Stimulated activated naive B cell treated with anti-CD40 and anti-IgM and Interleukin-4, amounts not matched to agents 10 μg/mL and 1 μg/mL and 100 μg/mL, for 72 hours (primary cell): Measurements from ENCODE around the gene POLR2B.
"Not testable (repeated sequence)": the region's sequence is repeated elsewhere in the genome, so short reads cannot be mapped to it uniquely, and the experiment has no call there.

ENCODE experiments used
- ATAC-seq, 2 donors: fragments of 150-1000 bp; cut with Tn5 transposase; replicated peaks; 2 replicates each; pipeline ENCODE4 v1.10.0; 2021; ENCODE audit warnings: moderate library complexity in 1 of 2
- DNase-seq: peaks from one replicate; pipeline ENCODE4 v3.0.0; 2021
- H3K27ac Mint-ChIP-seq: one replicate; pipeline ENCODE4 v1.8.0; 2022; ENCODE audit warnings: mild to moderate bottlenecking, mixed read lengths
- H3K27me3 Mint-ChIP-seq, 2 donors: one replicate each; pipeline ENCODE4 v1.8.0; 2022; ENCODE audit warnings: mixed read lengths in 2 of 2
- H3K36me3 Mint-ChIP-seq, 2 donors: one replicate each; pipeline ENCODE4 v1.8.0; 2022; ENCODE audit warnings: mixed read lengths in 2 of 2, mild to moderate bottlenecking in 1 of 2
- H3K4me1 Mint-ChIP-seq, 2 donors: one replicate each; pipeline ENCODE4 v1.8.0; 2022; ENCODE audit warnings: mixed read lengths in 2 of 2, mild to moderate bottlenecking in 1 of 2
- H3K4me3 Mint-ChIP-seq, 2 donors: one replicate each; pipeline ENCODE4 v1.8.0; 2022; ENCODE audit warnings: mild to moderate bottlenecking in 2 of 2, mixed read lengths in 2 of 2, moderate library complexity in 1 of 2
- H3K9me3 Mint-ChIP-seq, 2 donors: one replicate each; pipeline ENCODE4 v1.8.0; 2022; ENCODE audit warnings: mixed read lengths in 2 of 2, mild to moderate bottlenecking in 1 of 2

The POLR2B gene

DNA sequence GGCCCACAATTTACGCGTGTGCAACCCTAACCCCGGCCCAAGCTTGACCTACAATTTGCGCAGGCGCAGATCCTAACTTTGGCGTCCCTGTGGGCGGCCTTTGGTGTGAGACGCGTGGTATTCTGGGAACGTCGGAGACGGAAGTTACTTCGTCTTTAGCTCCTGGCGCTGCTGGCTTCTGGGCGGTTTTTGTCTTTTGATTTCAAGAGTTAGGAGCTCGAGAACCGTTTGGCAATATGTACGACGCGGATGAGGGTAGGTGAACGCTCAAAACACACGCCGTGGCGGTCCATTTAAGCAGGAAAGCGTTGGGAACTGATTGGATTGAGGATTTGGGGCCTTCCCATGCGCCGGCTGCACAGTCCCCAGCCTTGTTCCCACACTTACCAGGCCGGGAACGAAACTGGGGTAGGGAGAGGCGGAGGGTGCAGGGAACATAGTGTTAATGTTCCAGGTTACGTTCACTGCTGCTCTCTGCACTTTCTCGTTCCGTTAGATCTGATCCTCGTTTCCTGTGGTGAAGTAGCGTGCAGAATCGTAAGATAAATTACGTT is at the start of gene POLR2B:
Gene POLR2B, plus strand, starts transcription at position 147 of the 554 bp plus-strand sequence. Its CDS starts 90 bp downstream, at position 237.
- H3K4me1 Mint-ChIP-seq = peaks cover 28 to 48% of the 10 kb centered on the region in 2 donors
- H3K27ac Mint-ChIP-seq = peak within 1 kb of the TSS; percentile 99
- peak within 1 kb of the TSS; percentile 85 to 99 for H3K4me3 Mint-ChIP-seq
- peak; percentile 95 for DNase-seq
- H3K36me3 Mint-ChIP-seq = peaks cover 13 to 36% of the 10 kb centered on the region in 2 donors
- peak; percentile 60 to 70 for ATAC-seq
- no peaks in the 10 kb centered on the region for H3K27me3 Mint-ChIP-seq
- no peaks in the 10 kb centered on the region for H3K9me3 Mint-ChIP-seq

DNA sequence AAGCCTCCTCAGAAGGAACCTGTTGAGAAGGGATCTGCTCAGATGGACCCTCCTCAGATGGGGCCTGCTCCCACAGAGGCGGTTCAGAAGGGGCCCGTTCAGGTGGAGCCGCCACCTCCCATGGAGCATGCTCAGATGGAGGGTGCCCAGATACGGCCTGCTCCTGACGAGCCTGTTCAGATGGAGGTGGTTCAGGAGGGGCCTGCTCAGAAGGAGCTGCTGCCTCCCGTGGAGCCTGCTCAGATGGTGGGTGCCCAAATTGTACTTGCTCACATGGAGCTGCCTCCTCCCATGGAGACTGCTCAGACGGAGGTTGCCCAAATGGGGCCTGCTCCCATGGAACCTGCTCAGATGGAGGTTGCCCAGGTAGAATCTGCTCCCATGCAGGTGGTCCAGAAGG is 48.1 kb upstream of the POLR2B start:
- H3K27ac Mint-ChIP-seq = no peak overlapping the region

DNA sequence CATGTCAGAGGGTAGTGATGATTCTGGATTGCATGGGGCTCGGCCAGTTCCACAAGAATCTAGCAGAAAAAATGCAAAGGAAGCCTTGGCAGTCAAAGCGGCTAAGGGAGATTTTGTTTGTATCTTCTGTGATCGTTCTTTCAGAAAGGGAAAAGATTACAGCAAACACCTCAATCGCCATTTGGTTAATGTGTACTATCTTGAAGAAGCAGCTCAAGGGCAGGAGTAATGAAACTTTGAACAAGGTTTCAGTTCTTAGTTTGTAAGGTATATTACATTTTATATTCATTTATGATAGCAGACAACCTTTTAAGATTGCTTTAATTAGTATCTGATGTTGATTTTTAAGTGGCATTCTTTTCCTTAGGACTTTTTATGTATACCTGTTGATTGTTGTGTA is 46.8 kb upstream of the POLR2B start:
- Mint-ChIP-seq H3K4me3 (no peak overlapping the region), H3K27me3 (no peaks in the 10 kb centered on the region), H3K36me3 (peaks cover 25 to 34% of the 10 kb centered on the region in 2 donors), H3K9me3 (no peaks in the 10 kb centered on the region), H3K4me1 (peaks cover 13 to 16% of the 10 kb centered on the region in 2 donors), H3K27ac (peak overlapping the region; percentile 25)
- DNase-seq = no peak
- ATAC-seq = peak in 1 of 2 donors; percentile 50

More for the DNA sequence above, 48.1 kb upstream of the POLR2B start:
- H3K4me1 Mint-ChIP-seq = peaks cover 13 to 16% of the 10 kb centered on the region in 2 donors
- DNase-seq (no peak), ATAC-seq (no peak)
- H3K4me3 Mint-ChIP-seq = no peak overlapping the region
- no peaks in the 10 kb centered on the region for H3K27me3 Mint-ChIP-seq
- peaks cover 22 to 36% of the 10 kb centered on the region in 2 donors for H3K36me3 Mint-ChIP-seq
- H3K9me3 Mint-ChIP-seq = no peaks in the 10 kb centered on the region

DNA sequence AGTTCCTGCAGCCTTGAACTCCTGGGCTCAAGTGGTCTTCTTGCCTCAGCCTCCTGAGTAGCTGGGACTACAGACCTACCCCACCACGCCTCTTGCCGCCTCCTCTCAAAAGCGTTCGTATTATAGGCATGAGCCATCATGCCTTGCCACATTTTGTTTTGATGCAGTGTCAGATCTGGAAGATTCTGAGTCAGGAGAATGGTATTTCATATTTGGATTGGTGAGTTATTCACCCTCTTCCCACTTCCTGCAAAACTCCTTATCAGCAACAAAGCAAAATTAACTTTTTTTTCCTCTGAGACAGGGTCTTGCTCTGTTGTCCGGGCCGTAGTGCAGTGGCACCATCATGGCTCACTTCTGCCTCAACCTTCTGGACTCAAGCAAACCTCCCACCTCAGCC is 41.4 kb upstream of the POLR2B start:
- Mint-ChIP-seq H3K27me3 (no peaks in the 10 kb centered on the region), H3K27ac (no peak overlapping the region), H3K4me1 (no peaks in the 10 kb centered on the region), H3K4me3 (no peak overlapping the region), H3K36me3 (peaks cover 19 to 23% of the 10 kb centered on the region in 2 donors), H3K9me3 (no peaks in the 10 kb centered on the region)
- DNase-seq (no peak), ATAC-seq (no peak)

DNA sequence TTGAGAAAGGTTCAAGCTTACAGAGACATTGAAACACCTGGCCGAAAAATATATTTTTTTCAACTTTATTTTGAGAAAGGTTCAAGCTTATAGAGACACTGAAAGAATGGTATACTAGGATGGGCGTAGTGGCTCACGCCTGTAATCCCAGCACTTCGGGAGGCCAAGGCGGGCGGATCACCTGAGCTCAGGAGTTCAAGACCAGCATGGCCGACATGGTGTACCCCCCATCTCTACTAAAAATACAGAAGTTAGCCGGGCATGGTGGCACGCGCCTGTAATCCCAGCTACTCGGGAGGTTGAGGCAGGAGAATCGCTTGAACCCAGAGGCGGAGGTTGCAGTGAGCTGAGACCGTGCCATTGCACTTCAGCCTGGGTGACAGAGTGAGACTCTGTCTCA is 38.9 kb upstream of the POLR2B start:
- not testable (repeated sequence) for H3K4me3 Mint-ChIP-seq, ATAC-seq, H3K27me3 Mint-ChIP-seq, DNase-seq, H3K9me3 Mint-ChIP-seq, H3K4me1 Mint-ChIP-seq, H3K27ac Mint-ChIP-seq
- peaks cover 18 to 19% of the 10 kb centered on the region in 2 donors for H3K36me3 Mint-ChIP-seq

DNA sequence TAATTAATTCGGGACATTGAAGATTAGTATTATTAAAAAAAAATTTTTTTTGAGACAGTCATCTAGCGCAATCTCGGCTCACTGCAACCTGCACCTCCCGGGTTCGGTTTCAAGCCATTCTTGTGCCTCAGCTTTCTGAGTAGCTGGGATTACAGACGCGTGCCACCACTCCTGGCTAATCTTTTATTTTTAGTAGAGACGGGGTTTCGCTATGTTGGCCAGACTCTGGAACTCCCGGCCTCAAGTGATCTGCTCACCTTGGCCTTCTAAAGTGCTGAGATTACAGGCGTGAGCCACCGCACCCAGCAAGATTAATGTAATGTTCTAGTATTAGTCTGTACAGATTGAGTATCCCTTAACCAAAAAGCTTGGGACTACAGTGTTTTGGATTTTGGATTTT is 38.3 kb upstream of the POLR2B start:
- Mint-ChIP-seq H3K36me3 (peaks cover 18 to 19% of the 10 kb centered on the region in 2 donors), H3K27ac (no peak overlapping the region), H3K9me3 (no peaks in the 10 kb centered on the region), H3K27me3 (no peaks in the 10 kb centered on the region), H3K4me3 (no peak overlapping the region), H3K4me1 (no peaks in the 10 kb centered on the region)
- ATAC-seq (no peak), DNase-seq (no peak)

DNA sequence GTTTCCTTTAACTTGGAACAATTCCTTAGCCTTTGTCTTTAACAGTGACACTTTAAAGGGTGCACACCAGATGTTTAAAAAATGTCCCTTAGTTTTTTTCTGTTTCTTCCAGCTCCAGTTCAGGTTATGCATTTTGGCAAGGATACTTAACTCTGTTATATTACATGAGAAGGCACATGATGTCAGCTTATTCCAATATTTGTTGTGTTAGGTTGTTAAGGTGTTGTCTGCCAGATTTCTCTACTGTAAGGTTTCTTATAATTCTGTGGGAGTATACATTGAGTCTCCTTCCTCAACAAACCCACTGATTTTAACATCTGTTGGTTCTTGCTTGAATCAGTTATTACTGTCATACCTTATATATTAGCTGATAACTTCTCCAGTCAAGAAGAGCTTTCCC is 37.7 kb upstream of the POLR2B start:
- no peaks in the 10 kb centered on the region for H3K9me3 Mint-ChIP-seq
- H3K27me3 Mint-ChIP-seq = no peaks in the 10 kb centered on the region
- H3K4me1 Mint-ChIP-seq = no peaks in the 10 kb centered on the region
- ATAC-seq (no peak), DNase-seq (no peak)
- H3K4me3 Mint-ChIP-seq = no peak overlapping the region
- no peak overlapping the region for H3K27ac Mint-ChIP-seq
- H3K36me3 Mint-ChIP-seq = peaks cover 18 to 19% of the 10 kb centered on the region in 2 donors

DNA sequence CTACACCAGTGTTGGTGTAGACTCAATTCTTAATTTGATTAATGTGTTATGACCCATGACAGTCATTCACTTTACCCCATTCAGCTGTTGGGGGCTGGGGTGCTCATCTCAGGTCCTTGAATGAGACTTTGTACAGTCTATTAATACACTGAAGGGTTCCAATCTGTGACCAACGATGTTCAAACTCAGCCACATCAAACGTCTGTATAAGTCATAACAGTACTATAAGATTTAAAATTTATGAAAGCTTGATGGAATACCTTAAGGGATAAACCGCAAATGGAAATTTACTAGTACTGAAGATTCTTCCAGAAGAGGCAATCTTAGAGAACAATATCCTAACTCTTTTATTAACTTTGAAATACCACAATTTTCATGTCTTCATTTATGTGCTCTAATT is 37.3 kb upstream of the POLR2B start:
- H3K27me3 Mint-ChIP-seq = no peaks in the 10 kb centered on the region
- H3K4me3 Mint-ChIP-seq = no peak overlapping the region
- H3K4me1 Mint-ChIP-seq = no peaks in the 10 kb centered on the region
- DNase-seq (no peak), ATAC-seq (no peak)
- H3K36me3 Mint-ChIP-seq = peaks cover 18 to 19% of the 10 kb centered on the region in 2 donors
- H3K27ac Mint-ChIP-seq = no peak overlapping the region
- H3K9me3 Mint-ChIP-seq = no peaks in the 10 kb centered on the region

DNA sequence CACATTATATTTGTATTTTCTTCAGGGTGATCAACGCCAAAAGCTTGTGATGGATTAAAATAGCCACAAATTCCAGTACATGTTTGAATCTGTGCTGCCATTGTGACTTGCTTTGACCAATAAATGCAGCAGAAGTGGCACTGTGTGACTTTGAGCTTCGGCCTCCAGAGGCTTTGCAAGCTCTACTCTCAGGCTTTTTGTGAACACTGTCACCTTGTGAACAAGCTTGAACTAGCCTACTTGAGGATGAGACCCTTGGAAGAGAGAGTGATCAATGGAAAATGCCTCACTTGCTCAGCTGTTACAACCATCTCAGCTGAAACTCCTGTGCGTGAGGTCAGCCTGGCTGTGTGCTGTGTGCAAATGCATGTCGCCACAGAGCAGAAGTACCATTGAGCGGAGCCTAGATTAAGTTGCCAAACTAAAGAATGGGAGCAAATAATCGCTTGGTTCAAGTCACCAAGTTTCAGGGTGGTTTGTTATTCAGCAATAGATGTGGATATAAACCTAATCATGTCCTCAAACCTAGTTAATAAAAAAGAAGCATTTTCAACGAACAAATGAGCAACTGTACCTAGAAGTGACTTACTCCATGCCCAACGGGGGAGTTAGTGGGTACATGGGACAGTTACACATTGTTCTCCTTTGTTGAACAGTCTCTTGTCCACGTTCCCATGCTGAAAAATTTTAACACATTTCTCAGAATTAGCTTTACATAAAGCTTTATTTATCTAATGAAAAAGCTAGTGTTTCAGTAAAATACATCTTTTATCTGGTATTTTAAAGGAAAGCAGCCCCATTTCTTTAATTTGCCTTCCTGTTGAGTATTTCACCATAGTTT is 24.8 kb upstream of the POLR2B start:
- no peak for ATAC-seq
- Mint-ChIP-seq H3K27me3 (no peaks in the 10 kb centered on the region), H3K9me3 (no peaks in the 10 kb centered on the region), H3K27ac (no peak overlapping the region), H3K36me3 (peaks cover 6 to 7% of the 10 kb centered on the region in 2 donors), H3K4me1 (no peaks in the 10 kb centered on the region), H3K4me3 (no peak overlapping the region)
- no peak for DNase-seq

DNA sequence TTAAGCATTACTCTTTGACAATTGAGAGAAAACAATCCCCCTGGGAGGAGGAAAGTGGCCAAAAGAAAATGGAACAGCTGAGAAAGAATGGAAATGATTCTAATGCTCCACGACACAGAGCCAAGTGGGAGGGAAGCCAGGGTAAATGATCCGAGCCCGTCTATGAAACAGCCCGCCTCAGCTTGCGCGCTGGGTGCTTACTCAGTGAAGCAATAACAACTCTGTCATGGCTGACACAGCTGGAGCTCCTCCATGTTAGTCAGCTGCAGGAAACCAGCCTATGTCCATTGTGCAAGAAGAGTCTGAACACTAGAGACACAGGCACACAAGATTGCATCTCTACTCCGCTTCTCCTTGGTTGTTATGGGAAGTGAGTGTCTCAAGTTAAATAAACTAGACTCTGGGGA is 20.6 kb upstream of the POLR2B start:
- no peak for DNase-seq
- H3K27me3 Mint-ChIP-seq = no peaks in the 10 kb centered on the region

DNA sequence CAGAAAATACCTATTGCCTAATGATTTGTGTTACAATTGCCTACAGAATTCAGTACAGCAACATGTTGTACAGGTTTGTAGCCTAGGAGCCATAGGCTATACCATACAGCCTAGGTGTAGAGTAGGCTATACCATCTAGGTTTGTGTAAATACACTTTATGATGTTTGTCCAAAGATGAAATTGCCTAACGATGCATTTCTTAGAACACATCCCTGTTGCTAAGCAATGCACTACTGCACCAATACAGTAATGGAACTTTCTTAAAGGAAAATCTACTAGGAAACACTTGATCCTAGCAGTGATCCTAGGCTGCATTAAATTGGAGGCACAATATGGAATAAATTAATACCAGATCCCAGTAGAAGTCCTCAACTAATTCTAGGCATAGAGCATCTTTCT is 19.6 kb upstream of the POLR2B start:
- Mint-ChIP-seq H3K4me1 (no peaks in the 10 kb centered on the region), H3K27ac (no peak overlapping the region), H3K27me3 (no peaks in the 10 kb centered on the region), H3K36me3 (peaks cover 18 to 25% of the 10 kb centered on the region in 2 donors), H3K9me3 (no peaks in the 10 kb centered on the region), H3K4me3 (no peak overlapping the region)
- ATAC-seq = no peak
- no peak for DNase-seq

More for the DNA sequence above, 20.6 kb upstream of the POLR2B start:
- Mint-ChIP-seq H3K27ac (no peak overlapping the region), H3K4me1 (no peaks in the 10 kb centered on the region), H3K9me3 (no peaks in the 10 kb centered on the region), H3K4me3 (no peak overlapping the region), H3K36me3 (peaks cover 15 to 22% of the 10 kb centered on the region in 2 donors)
- no peak for ATAC-seq

DNA sequence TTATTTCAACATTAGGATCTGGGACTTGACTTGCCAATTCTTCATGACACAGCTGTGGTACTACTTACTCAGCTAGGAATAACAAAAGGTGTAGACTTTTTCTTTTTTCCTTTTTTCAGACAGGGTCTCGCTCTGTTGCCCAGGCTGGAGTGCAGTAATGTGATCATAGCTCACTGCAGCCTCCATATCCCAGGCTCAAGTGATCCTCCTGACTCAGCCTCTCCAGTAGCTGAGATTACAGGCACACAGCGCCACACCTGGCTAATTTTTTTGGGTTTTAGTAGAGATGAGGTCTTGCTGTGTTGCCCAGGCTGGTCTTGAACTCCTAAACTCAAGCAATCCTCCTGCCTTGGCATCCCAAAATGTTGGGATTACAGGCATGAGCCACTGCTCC is 17.6 kb upstream of the POLR2B start:
- H3K9me3 Mint-ChIP-seq = no peaks in the 10 kb centered on the region
- no peaks in the 10 kb centered on the region for H3K4me1 Mint-ChIP-seq
- ATAC-seq (no peak), DNase-seq (no peak)
- no peak overlapping the region for H3K27ac Mint-ChIP-seq
- no peaks in the 10 kb centered on the region for H3K27me3 Mint-ChIP-seq
- H3K4me3 Mint-ChIP-seq = no peak overlapping the region
- peaks cover 28 to 41% of the 10 kb centered on the region in 2 donors for H3K36me3 Mint-ChIP-seq

DNA sequence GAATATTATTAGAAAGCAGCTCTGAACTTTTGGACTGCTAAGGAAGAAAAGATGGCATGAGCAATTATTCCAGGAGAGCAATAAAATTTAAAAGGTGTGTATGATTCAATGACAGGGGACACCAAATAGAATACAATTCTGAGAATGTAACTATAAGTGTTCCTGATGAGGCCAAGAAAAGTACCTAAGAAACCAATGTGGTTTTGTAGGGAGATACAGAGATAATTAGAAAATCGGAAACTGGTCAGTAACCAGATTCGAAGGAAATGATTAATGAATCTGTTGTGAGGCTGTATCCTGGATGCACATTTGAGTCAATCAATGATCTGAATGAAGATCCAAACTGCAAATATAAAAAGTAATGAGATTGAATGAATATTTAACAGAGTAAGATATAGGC is 7.3 kb upstream of the POLR2B start:
- no peak overlapping the region for H3K4me3 Mint-ChIP-seq
- H3K36me3 Mint-ChIP-seq = peaks cover 40 to 48% of the 10 kb centered on the region in 2 donors
- ATAC-seq (no peak), DNase-seq (no peak)
- no peaks in the 10 kb centered on the region for H3K27me3 Mint-ChIP-seq
- peaks cover 20 to 34% of the 10 kb centered on the region in 2 donors for H3K4me1 Mint-ChIP-seq
- peaks cover 0 to 2% of the 10 kb centered on the region in 2 donors for H3K9me3 Mint-ChIP-seq
- peak overlapping the region; percentile 25 for H3K27ac Mint-ChIP-seq

DNA sequence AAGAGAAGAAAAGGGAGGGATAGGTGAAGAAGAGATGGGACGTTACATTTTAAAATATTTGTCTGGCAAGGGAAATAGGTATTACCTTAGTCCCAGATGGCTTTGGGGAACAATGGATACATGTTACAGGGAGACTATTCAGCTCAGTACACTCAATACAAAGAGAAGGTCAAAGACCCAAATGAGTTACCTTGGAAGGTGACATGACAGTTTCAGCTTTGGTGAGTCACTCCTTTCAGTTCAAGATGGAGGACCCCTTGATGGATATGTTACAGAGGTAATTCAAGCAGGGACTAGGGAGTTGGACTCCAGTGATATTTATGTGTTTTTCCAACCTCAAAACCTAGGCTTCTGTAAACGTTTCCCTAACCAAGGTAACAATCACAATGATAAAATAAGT is 6.3 kb upstream of the POLR2B start:
- no peak for ATAC-seq
- H3K4me1 Mint-ChIP-seq = peaks cover 20 to 34% of the 10 kb centered on the region in 2 donors
- peaks cover 35 to 44% of the 10 kb centered on the region in 2 donors for H3K36me3 Mint-ChIP-seq
- no peak for DNase-seq
- no peak overlapping the region for H3K4me3 Mint-ChIP-seq
- H3K27me3 Mint-ChIP-seq = no peaks in the 10 kb centered on the region
- H3K9me3 Mint-ChIP-seq = peaks cover 0 to 2% of the 10 kb centered on the region in 2 donors
- no peak overlapping the region for H3K27ac Mint-ChIP-seq

DNA sequence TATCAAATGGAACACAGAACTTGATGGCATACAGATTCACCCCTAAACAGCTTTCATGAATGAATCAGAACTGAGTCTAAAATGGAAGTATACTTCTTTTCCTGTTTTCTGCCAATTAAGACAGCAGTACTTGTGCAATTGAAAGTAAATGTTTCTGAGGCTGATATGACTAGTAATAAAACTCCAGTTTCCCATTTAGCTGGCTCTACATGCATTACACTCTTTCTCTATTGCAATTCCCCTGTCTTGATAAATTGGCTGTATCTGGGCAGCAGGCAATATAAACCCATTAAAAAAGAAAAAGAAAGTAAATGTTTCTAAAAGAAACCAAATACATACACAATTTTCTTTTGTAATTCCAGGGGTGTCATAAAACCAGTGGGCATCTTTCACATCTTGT is 5.9 kb upstream of the POLR2B start:
- ATAC-seq (no peak), DNase-seq (no peak)
- peaks cover 20 to 34% of the 10 kb centered on the region in 2 donors for H3K4me1 Mint-ChIP-seq
- no peak overlapping the region for H3K4me3 Mint-ChIP-seq
- no peaks in the 10 kb centered on the region for H3K27me3 Mint-ChIP-seq
- H3K27ac Mint-ChIP-seq = no peak overlapping the region
- peaks cover 32 to 43% of the 10 kb centered on the region in 2 donors for H3K36me3 Mint-ChIP-seq
- H3K9me3 Mint-ChIP-seq = peaks cover 0 to 2% of the 10 kb centered on the region in 2 donors
